Pancreas (tissue), 10 donors: ENCODE measurements around the gene HSD17B13. TPM values are rescaled to one million over a fixed set of nuclear protein-coding genes. Genes with fewer than 3 reads are reported as not detected.

Experiments used
- ATAC-seq, 4 donors: fragments of 200-7000 bp; cut with Tn5 transposase; one replicate each; pipeline versions ENCODE4 v1.8.0 to v1.9.1; 2020; ENCODE audit warnings: mild to moderate bottlenecking in 4 of 4, moderate library complexity in 4 of 4
- DNase-seq, 6 donors: peaks; one replicate each; pipeline ENCODE4 v3.0.0-alpha.2; 2020
- FAIRE-seq: peaks from 2 replicates; lab custom pipeline; 2012; peaks lifted over from hg19 to GRCh38; lab: Jason Lieb, UNC
- H3K27ac ChIP-seq, 4 donors: fragments of 200-600 bp; sonication (generic); 1 replicate in 3 of 4; 2 replicates in 1 of 4; pipeline versions ENCODE4 v1.5.0 to v1.8.0; 2020
- H3K27me3 ChIP-seq, 4 donors: fragments of 200-600 bp; one replicate each; pipeline ENCODE4 v1.8.0; 2021
- H3K36me3 ChIP-seq, 3 donors: fragments of 200-600 bp; sonication (generic) in 1 of 3; one replicate each; pipeline versions ENCODE4 v1.5.0 to v1.8.0; 2020 to 2021
- H3K4me1 ChIP-seq, 3 donors: fragments of 200-600 bp; one replicate each; pipeline ENCODE4 v1.8.0; 2021
- H3K4me3 ChIP-seq, 4 donors: fragments of 200-600 bp; sonication (generic) in 2 of 4; one replicate each; pipeline versions ENCODE4 v1.5.0 to v1.8.0; 2020 to 2021
- H3K9me3 ChIP-seq, 4 donors: fragments of 200-600 bp; one replicate each; pipeline ENCODE4 v1.8.0; 2021
- WGBS, 2 donors: extraction: QIAGEN DNeasy Blood & Tissue Kit; methylation state at CpG; one replicate each; pipeline ENCODE4 v1.1.7; 2013; 5-methylcytosine and 5-hydroxymethylcytosine counted together
- intact Hi-C, 3 donors: fragments of 100-400 bp; cut with DNase I; formaldehyde crosslinking; loops; one replicate each; pipeline versions ENCODE4 v1.11.1 to v1.14.2; 2022
- polyA plus RNA-seq, 2 donors: library from polyadenylated mRNA; stranded (reverse); fragments of 200-250 nt; gene quantifications; one replicate each; pipeline ENCODE4 v1.2.3, GENCODE V29; 2013
- total RNA-seq, 6 donors: library from RNA; stranded (reverse); fragmentation: NEBNext Ultra II Directional in 4 of 6; extraction: Animal tissue kit (Norgen Biotek cat#: 25700) in 4 of 6; gene quantifications; one replicate each; pipeline versions ENCODE4 v1.2.1 to v1.2.4, GENCODE V29; 2021 to 2023
- TF ChIP-seq, protein P1 (sequence below), 4 donors: fragments of 200-600 bp; sonication (generic) in 3 of 4; IDR thresholded peaks; one replicate each; pipeline versions ENCODE4 v1.5.0 to v1.8.0; 2021; ENCODE audit warnings: antibody characterized with exemption in 4 of 4
- donor health status: healthy with polysubstance abuse.
- donor health status: DM: no; HTN: no; CAD: no; lungs with moderate emphysema.
- donor health status: DM: no; HTN: no; CAD: no.
- donor health status: control.
- donor health status: control.
- donor health status: Bipolar disorder and iron deficiency.
- donor health status: DM: yes; HTN: yes; CAD: no.
- donor health status: DM: no; HTN: no; CAD: no.
- donor health status: DM: no; HTN: no; CAD: no.
- donor health status: DM: yes; HTN: yes; CAD: no.

The HSD17B13 gene
- total and polyA plus RNA-seq, 8 donors, result 0.24 to 2.7 (median 0.71) TPM

DNA sequence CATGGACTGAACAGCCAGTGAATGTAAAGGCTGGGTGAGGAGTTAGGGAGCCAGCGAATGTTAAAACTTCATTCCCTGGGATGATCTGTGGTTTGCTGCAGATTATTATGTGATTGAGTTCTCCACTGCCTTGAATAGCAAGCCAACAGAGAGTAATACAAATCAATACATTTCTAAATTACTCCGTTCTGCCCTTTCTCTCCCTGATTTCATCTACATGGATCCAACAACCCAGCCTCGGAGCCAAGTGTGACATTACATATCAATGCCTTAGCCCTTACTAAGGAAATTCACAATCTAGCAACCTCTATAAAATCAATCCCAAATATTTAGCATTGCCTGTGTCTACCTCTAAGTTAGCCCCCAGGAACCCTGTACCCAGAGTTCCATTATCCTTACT is 11.0 kb downstream of the HSD17B13 start:
- intact Hi-C loops, result no loop called here
- Histone ChIP-seq H3K4me3 (no peak overlapping the region), H3K27ac (no peak overlapping the region), H3K4me1 (peaks cover 0 to 10% (median 3%) of the 10 kb centered on the region in 3 donors), H3K9me3 (no peaks in the 10 kb centered on the region), H3K36me3 (no peaks in the 10 kb centered on the region), H3K27me3 (no peaks in the 10 kb centered on the region)
- TF ChIP-seq, protein P1, sequence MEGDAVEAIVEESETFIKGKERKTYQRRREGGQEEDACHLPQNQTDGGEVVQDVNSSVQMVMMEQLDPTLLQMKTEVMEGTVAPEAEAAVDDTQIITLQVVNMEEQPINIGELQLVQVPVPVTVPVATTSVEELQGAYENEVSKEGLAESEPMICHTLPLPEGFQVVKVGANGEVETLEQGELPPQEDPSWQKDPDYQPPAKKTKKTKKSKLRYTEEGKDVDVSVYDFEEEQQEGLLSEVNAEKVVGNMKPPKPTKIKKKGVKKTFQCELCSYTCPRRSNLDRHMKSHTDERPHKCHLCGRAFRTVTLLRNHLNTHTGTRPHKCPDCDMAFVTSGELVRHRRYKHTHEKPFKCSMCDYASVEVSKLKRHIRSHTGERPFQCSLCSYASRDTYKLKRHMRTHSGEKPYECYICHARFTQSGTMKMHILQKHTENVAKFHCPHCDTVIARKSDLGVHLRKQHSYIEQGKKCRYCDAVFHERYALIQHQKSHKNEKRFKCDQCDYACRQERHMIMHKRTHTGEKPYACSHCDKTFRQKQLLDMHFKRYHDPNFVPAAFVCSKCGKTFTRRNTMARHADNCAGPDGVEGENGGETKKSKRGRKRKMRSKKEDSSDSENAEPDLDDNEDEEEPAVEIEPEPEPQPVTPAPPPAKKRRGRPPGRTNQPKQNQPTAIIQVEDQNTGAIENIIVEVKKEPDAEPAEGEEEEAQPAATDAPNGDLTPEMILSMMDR (IDR thresholded peaks at IDR 0.05), result no peak
- FAIRE-seq (no peak), ATAC-seq (no peak), DNase-seq (no peak)
- 87 to 90% methylated on average over 3 of the region's 3 CpGs for WGBS, 2 donors

DNA sequence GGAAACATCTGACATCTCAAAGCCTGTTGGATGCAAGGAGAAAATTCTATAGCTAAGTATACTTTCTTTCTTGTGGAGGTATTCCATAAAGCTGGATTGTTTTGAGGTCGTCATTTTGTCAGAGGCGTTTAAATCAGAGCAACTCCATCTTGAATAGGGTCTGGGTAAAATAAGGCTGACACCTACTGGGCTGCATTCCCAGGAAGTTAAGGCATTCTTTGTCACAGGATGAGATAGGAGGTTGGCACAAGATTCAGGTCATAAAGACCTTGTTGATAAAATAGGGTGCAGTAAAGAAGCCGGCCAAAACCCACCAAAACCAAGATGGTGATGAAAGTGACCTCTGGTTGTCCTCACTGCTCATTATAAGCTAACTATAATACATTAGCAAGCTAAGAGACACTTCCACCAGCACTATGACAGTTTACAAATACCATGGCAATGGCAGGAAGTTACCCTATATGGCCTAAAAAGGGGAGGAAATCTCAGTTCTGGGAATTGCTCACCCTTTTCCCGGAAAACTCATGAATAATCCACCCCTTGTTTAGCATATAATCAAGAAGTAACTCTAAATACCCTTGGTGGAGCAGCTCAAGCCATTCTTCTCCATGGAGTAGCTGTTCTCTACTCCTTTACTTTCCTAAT is 11.9 kb downstream of the HSD17B13 start:
- no peaks in the 10 kb centered on the region for H3K9me3 ChIP-seq
- intact Hi-C loops, result no loop called here
- no peaks in the 10 kb centered on the region for H3K36me3 ChIP-seq
- no peaks in the 10 kb centered on the region for H3K27me3 ChIP-seq
- DNase-seq, result no peak
- no peak overlapping the region for H3K27ac ChIP-seq
- TF ChIP-seq, protein P1 (IDR thresholded peaks at IDR 0.05), result no peak
- H3K4me1 ChIP-seq, result peaks cover 0 to 10% (median 3%) of the 10 kb centered on the region in 3 donors
- H3K4me3 ChIP-seq, result no peak overlapping the region
- WGBS, 2 donors, result 42 to 44% methylated on average over 4 of the region's 4 CpGs
- ATAC-seq, result no peak
- FAIRE-seq, result no peak

GRCh38 chr4:87309625-87310024 is 13.1 kb downstream of the HSD17B13 start:
- TF ChIP-seq, protein P1 (IDR thresholded peaks at IDR 0.05), result no peak
- DNase-seq (no peak), FAIRE-seq (no peak), ATAC-seq (no peak)
- Histone ChIP-seq H3K27me3 (no peaks in the 10 kb centered on the region), H3K27ac (no peak overlapping the region), H3K4me1 (peaks cover 0 to 4% (median 3%) of the 10 kb centered on the region in 3 donors), H3K4me3 (no peak overlapping the region), H3K36me3 (no peaks in the 10 kb centered on the region), H3K9me3 (no peaks in the 10 kb centered on the region)
- intact Hi-C loops, result no loop called here
- WGBS, 2 donors, result 93 to 94% methylated on average over 2 of the region's 2 CpGs

GRCh38 chr4:87306056-87306455 is 16.6 kb downstream of the HSD17B13 start:
- no peaks in the 10 kb centered on the region for H3K36me3 ChIP-seq
- FAIRE-seq (no peak), DNase-seq (no peak), ATAC-seq (no peak)
- H3K9me3 ChIP-seq, result no peaks in the 10 kb centered on the region
- H3K4me1 ChIP-seq, result peaks cover 0 to 3% (median 0%) of the 10 kb centered on the region in 3 donors
- TF ChIP-seq, protein P1 (IDR thresholded peaks at IDR 0.05), result no peak
- intact Hi-C loops, result no loop called here
- H3K4me3 ChIP-seq, result no peak overlapping the region
- no peak overlapping the region for H3K27ac ChIP-seq
- 89 to 96% methylated on average over 1 of the region's 1 CpG for WGBS, 2 donors
- H3K27me3 ChIP-seq, result no peaks in the 10 kb centered on the region

- no peak for FAIRE-seq
- H3K4me1 ChIP-seq, result peaks cover 0 to 3% (median 0%) of the 10 kb centered on the region in 3 donors
- TF ChIP-seq, protein P1 (IDR thresholded peaks at IDR 0.05), result no peak
- ATAC-seq, result peak in 1 of 4 donors; percentile 32
- peak overlapping the region in 1 of 4 donors; percentile 11 for H3K4me3 ChIP-seq
- H3K27ac ChIP-seq, result no peak overlapping the region
- no peaks in the 10 kb centered on the region for H3K27me3 ChIP-seq
- no peaks in the 10 kb centered on the region for H3K36me3 ChIP-seq
- DNase-seq, result no peak
- H3K9me3 ChIP-seq, result no peaks in the 10 kb centered on the region
- intact Hi-C loops, result no loop called here
- 72 to 78% methylated on average over 7 of the region's 7 CpGs for WGBS, 2 donors
Measured at GRCh38 chr4:87305562-87305961, 17.1 kb downstream of the HSD17B13 start.
